HAP-1 (cell line): ENCODE results near the gene KANSL1L.

Experiments used
- DNase-seq, 2 experiments: peaks; one replicate each; pipeline ENCODE4 v3.0.0-alpha.2; 2016 to 2020; ENCODE audit warnings: low spot score in 2 of 2
- H3K27me3 ChIP-seq: fragments of 250-450 bp; sonication (Bioruptor Pico); 2 replicates; pipeline ENCODE4 v1.5.1; 2020; ENCODE audit warnings: low read depth, mild to moderate bottlenecking, moderate library complexity
- H3K36me3 ChIP-seq: fragments of 250-450 bp; sonication (Bioruptor Pico); replicated peaks from 2 replicates; pipeline ENCODE4 v1.5.1; 2020; ENCODE audit warnings: mild to moderate bottlenecking
- H3K4me1 ChIP-seq: fragments of 250-450 bp; sonication (Bioruptor Pico); 2 replicates; pipeline ENCODE4 v1.5.1; 2020; ENCODE audit warnings: mild to moderate bottlenecking
- H3K4me3 ChIP-seq: fragments of 250-450 bp; sonication (Bioruptor Pico); 2 replicates; pipeline ENCODE4 v1.5.1; 2020; ENCODE audit warnings: mild to moderate bottlenecking, moderate library complexity
- H3K9me3 ChIP-seq: fragments of 250-450 bp; sonication (Bioruptor Pico); 2 replicates; pipeline ENCODE4 v1.5.1; 2020; ENCODE audit warnings: mild to moderate bottlenecking, moderate library complexity
- in situ Hi-C: fragments of 300-500 bp; cut with MboI; formaldehyde crosslinking; loops from 3 replicates; pipeline ENCODE4 v1.14.3; 2020; ENCODE audit warnings: low sequenced_read_pairs, inconsistent platforms, mixed read lengths

KANSL1L gene

GRCh38 chr2:210171309-210172218, at the start of gene KANSL1L:
TSS of gene KANSL1L (minus strand) at chr2:210171409. CDS start at chr2:210154582, 16,827 bp downstream.
- H3K9me3 ChIP-seq: no peaks in the 10 kb centered on the region
- peak within 1 kb of the TSS; percentile 81 for H3K4me3 ChIP-seq
- peaks cover 7% of the 10 kb centered on the region for H3K4me1 ChIP-seq
- H3K27me3 ChIP-seq: no peaks in the 10 kb centered on the region
- in situ Hi-C loops: no loop called here
- no peaks in the 10 kb centered on the region for H3K36me3 ChIP-seq
- peak; percentile 96 to 99 for DNase-seq

GRCh38 chr2:210215120-210215519, 43.9 kb upstream of the KANSL1L start:
- in situ Hi-C loops: no loop called here
- Histone ChIP-seq H3K4me3 (no peak overlapping the region), H3K4me1 (no peaks in the 10 kb centered on the region), H3K9me3 (no peaks in the 10 kb centered on the region), H3K36me3 (no peaks in the 10 kb centered on the region), H3K27me3 (no peaks in the 10 kb centered on the region)
- DNase-seq: no peak

- Histone ChIP-seq H3K4me3 (no peak overlapping the region), H3K27me3 (no peaks in the 10 kb centered on the region), H3K4me1 (no peaks in the 10 kb centered on the region), H3K9me3 (no peaks in the 10 kb centered on the region), H3K36me3 (no peaks in the 10 kb centered on the region)
- no peak for DNase-seq
- in situ Hi-C loops: no loop called here
Measured at GRCh38 chr2:210210185-210210584, 39.0 kb upstream of the KANSL1L start.

- DNase-seq: no peak
- Histone ChIP-seq H3K27me3 (no peaks in the 10 kb centered on the region), H3K36me3 (no peaks in the 10 kb centered on the region), H3K9me3 (no peaks in the 10 kb centered on the region), H3K4me1 (no peaks in the 10 kb centered on the region), H3K4me3 (no peak overlapping the region)
- in situ Hi-C loops: no loop called here
Measured at GRCh38 chr2:210207929-210208328, 36.7 kb upstream of the KANSL1L start.

GRCh38 chr2:210203558-210203957, 32.3 kb upstream of the KANSL1L start:
- Histone ChIP-seq H3K36me3 (no peaks in the 10 kb centered on the region), H3K9me3 (no peaks in the 10 kb centered on the region), H3K4me1 (no peaks in the 10 kb centered on the region), H3K4me3 (no peak overlapping the region), H3K27me3 (peaks cover 3% of the 10 kb centered on the region)
- DNase-seq: no peak
- in situ Hi-C loops: no loop called here

GRCh38 chr2:210203147-210203546, 31.9 kb upstream of the KANSL1L start:
- Histone ChIP-seq H3K4me1 (no peaks in the 10 kb centered on the region), H3K4me3 (no peak overlapping the region), H3K36me3 (no peaks in the 10 kb centered on the region), H3K9me3 (no peaks in the 10 kb centered on the region), H3K27me3 (peaks cover 3% of the 10 kb centered on the region)
- in situ Hi-C loops: no loop called here
- DNase-seq: no peak

GRCh38 chr2:210199854-210200253, 28.6 kb upstream of the KANSL1L start:
- H3K36me3 ChIP-seq: no peaks in the 10 kb centered on the region
- H3K4me3 ChIP-seq: no peak overlapping the region
- H3K27me3 ChIP-seq: peaks cover 3% of the 10 kb centered on the region
- no peak for DNase-seq
- no peaks in the 10 kb centered on the region for H3K4me1 ChIP-seq
- H3K9me3 ChIP-seq: no peaks in the 10 kb centered on the region
- in situ Hi-C loops: loop anchor here (10.0 kb wide), 1 partner anchor 225 kb away; no protein-coding TSS in a partner anchor

GRCh38 chr2:210199186-210199765, 28.1 kb upstream of the KANSL1L start:
- peaks cover 3% of the 10 kb centered on the region for H3K27me3 ChIP-seq
- in situ Hi-C loops: loop anchor here (10.0 kb wide), 1 partner anchor 224 kb away; no protein-coding TSS in a partner anchor
- no peaks in the 10 kb centered on the region for H3K4me1 ChIP-seq
- H3K4me3 ChIP-seq: no peak overlapping the region
- DNase-seq: peak in 1 of 2 experiments; percentile 26
- no peaks in the 10 kb centered on the region for H3K9me3 ChIP-seq
- no peaks in the 10 kb centered on the region for H3K36me3 ChIP-seq

GRCh38 chr2:210198326-210198725, 27.1 kb upstream of the KANSL1L start:
- in situ Hi-C loops: loop anchor here (10.0 kb wide), 1 partner anchor 224 kb away; no protein-coding TSS in a partner anchor
- H3K4me3 ChIP-seq: no peak overlapping the region
- no peak for DNase-seq

GRCh38 chr2:210197720-210198119, 26.5 kb upstream of the KANSL1L start:
- Histone ChIP-seq H3K4me3 (no peak overlapping the region), H3K27me3 (peaks cover 3% of the 10 kb centered on the region), H3K9me3 (no peaks in the 10 kb centered on the region), H3K4me1 (no peaks in the 10 kb centered on the region), H3K36me3 (no peaks in the 10 kb centered on the region)
- in situ Hi-C loops: loop anchor here (10.0 kb wide), 1 partner anchor 223 kb away; no protein-coding TSS in a partner anchor
- no peak for DNase-seq

More at GRCh38 chr2:210198326-210198725, 27.1 kb upstream of the KANSL1L start:
- H3K4me1 ChIP-seq: no peaks in the 10 kb centered on the region
- H3K9me3 ChIP-seq: no peaks in the 10 kb centered on the region
- H3K27me3 ChIP-seq: peaks cover 3% of the 10 kb centered on the region
- H3K36me3 ChIP-seq: no peaks in the 10 kb centered on the region

- no peaks in the 10 kb centered on the region for H3K9me3 ChIP-seq
- in situ Hi-C loops: loop anchor here (10.0 kb wide), 1 partner anchor 220 kb away; no protein-coding TSS in a partner anchor
- H3K4me1 ChIP-seq: no peaks in the 10 kb centered on the region
- no peak overlapping the region for H3K4me3 ChIP-seq
- peak in 1 of 2 experiments; percentile 41 for DNase-seq
- no peaks in the 10 kb centered on the region for H3K36me3 ChIP-seq
- no peaks in the 10 kb centered on the region for H3K27me3 ChIP-seq
Measured at GRCh38 chr2:210195101-210195852, 24.1 kb upstream of the KANSL1L start.

GRCh38 chr2:210190345-210190744, 19.1 kb upstream of the KANSL1L start:
- in situ Hi-C loops: loop anchor here (10.0 kb wide), 1 partner anchor 216 kb away; no protein-coding TSS in a partner anchor
- Histone ChIP-seq H3K4me1 (no peaks in the 10 kb centered on the region), H3K36me3 (no peaks in the 10 kb centered on the region), H3K27me3 (0 out of 2 replicates have a peak, but pooled peaks cover 2% of the 10 kb centered on the region), H3K9me3 (no peaks in the 10 kb centered on the region), H3K4me3 (no peak overlapping the region)
- DNase-seq: no peak

GRCh38 chr2:210189452-210190138, 18.4 kb upstream of the KANSL1L start:
- Histone ChIP-seq H3K4me3 (no peak overlapping the region), H3K36me3 (no peaks in the 10 kb centered on the region), H3K4me1 (no peaks in the 10 kb centered on the region), H3K9me3 (no peaks in the 10 kb centered on the region; the same call in 1 of the 2 replicates), H3K27me3 (0 out of 2 replicates have a peak, but pooled peaks cover 2% of the 10 kb centered on the region)
- in situ Hi-C loops: loop anchor here (10.0 kb wide), 1 partner anchor 215 kb away; no protein-coding TSS in a partner anchor
- no peak for DNase-seq
